G401.6 (cell line): ENCODE results near the gene MUCL3.
"Not testable (repeated sequence)": the region's sequence is repeated elsewhere in the genome, so short reads cannot be mapped to it uniquely, and the experiment has no call there.

ENCODE experiments used
- FAIRE-seq: peaks from 2 replicates; lab custom pipeline; 2012; peaks lifted over from hg19 to GRCh38; lab: Jason Lieb, UNC

MUCL3 gene

GRCh38 chr6:30985490-30985889 is 44.7 kb downstream of the MUCL3 start:
- FAIRE-seq, result no peak

- no peak for FAIRE-seq
These were observed 46.5 kb downstream of the MUCL3 start for GRCh38 chr6:30987304-30987703.

GRCh38 chr6:30988209-30988825 is 47.5 kb downstream of the MUCL3 start:
- FAIRE-seq, result no peak

- FAIRE-seq, result no peak
These were observed 49.8 kb downstream of the MUCL3 start for GRCh38 chr6:30990422-30991086.

- no peak for FAIRE-seq
These were observed 51.1 kb downstream of the MUCL3 start for GRCh38 chr6:30991891-30992290.

- no peak for FAIRE-seq
These were observed 56.5 kb downstream of the MUCL3 start for GRCh38 chr6:30997301-30997700.

GRCh38 chr6:30998785-30999184 is 58.0 kb downstream of the MUCL3 start:
- FAIRE-seq, result no peak

GRCh38 chr6:31000067-31000860 is 59.5 kb downstream of the MUCL3 start:
- FAIRE-seq, result not testable (repeated sequence)

GRCh38 chr6:31001281-31001888 is 60.6 kb downstream of the MUCL3 start:
- FAIRE-seq, result no peak

- FAIRE-seq, result no peak
These were observed 61.7 kb downstream of the MUCL3 start for GRCh38 chr6:31002471-31002870.
